Activated CD4-positive, CD25-positive, alpha-beta regulatory T cell (primary cell): Measurements from ENCODE around the gene DCC.

Experiments used
- DNase-seq, 4 experiments: peaks; one replicate each; lab custom pipeline; 2025; lab: John Stamatoyannopoulos, UW

DCC gene

GRCh38 chr18:52605345-52605744 is 265.3 kb downstream of the DCC start:
- DNase-seq: no peak

DNA sequence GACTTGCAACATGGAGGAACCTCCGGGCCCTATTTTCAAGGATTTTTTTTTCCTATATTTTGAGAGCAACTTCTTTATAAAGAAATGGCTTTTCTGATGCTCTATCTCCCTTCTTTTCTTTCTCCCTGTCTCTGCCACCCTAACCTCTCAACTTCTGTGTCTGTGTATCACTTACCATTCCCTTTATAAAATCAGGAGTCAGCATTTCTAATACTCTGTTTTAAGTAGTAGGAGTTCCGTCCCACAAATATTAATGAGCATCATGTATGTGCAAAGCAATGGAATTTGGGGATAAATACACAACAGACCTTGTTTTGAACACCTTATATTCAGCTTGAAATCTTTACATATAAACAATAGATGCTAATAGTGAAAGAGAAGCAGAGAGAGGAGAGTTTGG is 268.0 kb downstream of the DCC start:
- no peak for DNase-seq

- DNase-seq: no peak
Observed at GRCh38 chr18:52610451-52611115, 270.6 kb downstream of the DCC start.

GRCh38 chr18:52612406-52612805 is 272.4 kb downstream of the DCC start:
- no peak for DNase-seq

GRCh38 chr18:52615321-52615720 is 275.3 kb downstream of the DCC start:
- DNase-seq: no peak

- no peak for DNase-seq
Observed at GRCh38 chr18:52615943-52616342, 275.9 kb downstream of the DCC start.

GRCh38 chr18:52617931-52618330 is 277.9 kb downstream of the DCC start:
- no peak for DNase-seq

DNA sequence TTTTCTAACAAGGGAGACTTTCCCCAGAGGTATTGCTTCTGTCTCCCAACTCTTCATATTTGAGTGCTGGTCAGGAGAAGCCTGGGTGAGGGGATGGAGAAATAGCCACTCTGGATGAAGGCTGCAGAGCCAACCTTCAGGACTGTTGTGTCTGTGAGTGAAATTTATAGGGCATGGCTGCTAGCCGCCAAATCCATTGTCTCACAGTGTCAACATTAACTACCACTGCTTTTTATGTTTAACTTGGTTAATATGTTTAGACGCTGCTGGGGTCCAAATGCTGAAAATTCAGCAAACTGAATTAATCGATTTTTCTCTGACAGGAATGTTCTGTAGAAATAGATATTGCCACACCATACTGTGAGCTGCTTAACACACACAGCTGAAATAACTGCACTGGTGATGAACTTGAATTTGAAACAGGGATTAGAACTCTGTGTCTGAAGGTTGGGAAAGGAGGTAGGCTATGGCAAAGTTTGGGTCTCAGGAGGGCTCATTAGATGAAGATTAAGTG is 281.0 kb downstream of the DCC start:
- DNase-seq: no peak

- DNase-seq: no peak
Observed at GRCh38 chr18:52624702-52625101, 284.7 kb downstream of the DCC start.

GRCh38 chr18:52636536-52636935 is 296.5 kb downstream of the DCC start:
- no peak for DNase-seq

DNA sequence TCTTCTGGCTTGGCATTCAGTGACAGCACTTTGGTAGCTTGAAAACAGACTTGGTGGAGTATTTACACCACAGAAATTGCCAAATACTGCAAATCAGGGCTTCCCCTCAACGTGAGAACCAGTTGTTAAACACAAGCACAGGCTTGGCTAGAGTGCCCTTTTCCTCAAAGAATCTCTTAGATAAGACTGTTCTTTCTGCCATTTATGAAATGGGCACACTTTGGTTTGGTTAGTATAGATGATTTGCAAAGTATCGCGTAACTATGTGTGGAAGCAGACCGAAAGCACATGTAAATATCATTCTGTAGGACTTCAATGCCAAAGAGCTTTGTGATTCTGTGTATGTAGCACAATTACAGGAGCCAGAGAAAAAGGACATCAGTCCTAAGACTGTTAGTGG is 308.2 kb downstream of the DCC start:
- DNase-seq: no peak

DNA sequence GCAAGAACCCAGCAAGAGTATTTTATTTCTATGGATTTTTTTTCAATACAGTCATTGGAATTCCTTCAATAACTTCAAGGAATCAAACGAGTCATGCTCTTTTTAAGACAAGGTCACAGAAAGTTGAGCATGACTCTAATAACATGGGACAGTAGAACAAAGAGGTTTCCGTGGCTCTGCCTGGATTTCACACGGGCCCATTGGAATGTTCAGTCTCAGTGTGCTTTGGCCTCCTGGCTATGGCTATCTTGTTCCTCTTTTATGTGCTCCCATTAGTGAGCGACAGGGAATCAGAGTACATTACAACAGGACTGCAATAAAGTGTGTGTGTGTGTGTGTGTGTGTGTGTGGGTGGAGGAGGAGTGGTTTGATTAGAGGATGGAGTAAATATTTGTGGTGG is 312.4 kb downstream of the DCC start:
- no peak for DNase-seq

DNA sequence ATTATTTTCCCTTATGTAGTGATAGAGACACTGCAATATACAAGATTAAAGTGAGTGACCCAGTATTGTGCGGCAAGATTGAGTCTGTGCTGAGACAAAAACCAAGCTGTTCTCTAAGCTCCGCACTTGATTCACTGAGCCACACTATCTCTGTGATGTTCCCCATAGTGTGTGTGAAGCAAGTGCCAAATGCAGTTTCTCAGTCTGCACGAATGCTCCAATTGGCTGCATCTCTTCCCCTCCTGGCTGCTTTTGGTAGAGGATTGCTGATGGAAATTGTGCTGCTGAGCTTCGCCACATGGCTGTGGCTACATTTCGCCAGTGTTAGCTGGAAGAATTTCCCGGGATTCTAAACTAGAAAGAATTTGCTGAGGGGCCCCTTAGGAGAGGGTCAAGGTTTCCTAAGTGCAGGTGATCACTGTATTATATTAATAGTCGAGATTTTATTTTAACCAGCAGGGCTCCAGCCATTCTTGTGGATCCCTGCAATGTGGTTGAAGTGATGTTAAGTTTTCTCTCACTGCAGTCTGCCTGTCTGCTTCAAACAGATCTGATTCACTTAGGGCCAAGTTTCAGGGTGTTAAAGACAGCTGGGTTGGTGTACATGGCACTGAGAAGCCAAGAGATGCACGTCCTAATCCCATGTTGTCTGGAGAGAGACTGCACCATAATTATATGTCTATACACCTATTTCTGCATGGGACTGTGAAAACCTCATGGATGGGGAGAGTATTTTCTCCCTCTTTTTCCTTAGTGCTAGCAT is 317.2 kb downstream of the DCC start:
- DNase-seq: no peak

- no peak for DNase-seq
Observed at GRCh38 chr18:52667463-52668065, 327.6 kb downstream of the DCC start.

DNA sequence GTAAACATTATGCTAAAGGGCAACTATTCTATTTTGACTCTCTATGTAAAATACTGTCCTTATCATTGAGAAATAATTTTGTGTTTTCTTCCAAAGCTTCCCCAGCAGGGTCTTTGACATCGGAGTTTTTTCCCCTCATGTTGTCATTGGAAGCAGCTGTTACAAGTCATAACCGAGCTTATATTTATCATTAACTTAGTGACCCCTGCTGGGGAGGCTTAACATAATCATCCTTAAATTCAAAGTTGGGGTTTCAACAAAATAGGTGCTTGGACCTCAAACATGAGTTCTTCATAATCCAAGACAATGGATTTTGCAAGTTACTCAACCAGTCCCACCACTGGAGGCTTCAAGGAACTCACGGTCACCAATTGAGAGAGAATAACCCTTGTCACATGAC is 330.9 kb downstream of the DCC start:
- no peak for DNase-seq

- no peak for DNase-seq
Observed at GRCh38 chr18:52678034-52678433, 338.0 kb downstream of the DCC start.

GRCh38 chr18:52678551-52678950 is 338.6 kb downstream of the DCC start:
- no peak for DNase-seq

DNA sequence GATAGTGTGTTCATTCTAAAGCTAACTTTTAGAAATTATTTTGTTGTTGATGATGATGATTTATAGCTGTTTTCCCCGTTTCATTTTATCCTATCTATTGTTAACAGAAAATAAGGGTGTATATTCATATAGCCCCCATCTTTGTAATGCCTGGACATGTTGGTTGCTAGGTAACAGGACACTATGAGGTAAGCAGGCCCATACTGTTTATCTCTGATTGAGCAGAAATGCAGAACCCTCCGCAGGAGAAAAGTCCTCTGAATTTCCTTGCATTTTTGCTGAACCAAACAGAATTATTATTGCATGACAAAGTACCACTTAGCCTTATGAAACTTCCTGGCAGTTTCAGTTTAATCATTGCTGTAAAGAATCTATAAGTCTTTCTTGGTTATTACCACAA is 339.4 kb downstream of the DCC start:
- no peak for DNase-seq

DNA sequence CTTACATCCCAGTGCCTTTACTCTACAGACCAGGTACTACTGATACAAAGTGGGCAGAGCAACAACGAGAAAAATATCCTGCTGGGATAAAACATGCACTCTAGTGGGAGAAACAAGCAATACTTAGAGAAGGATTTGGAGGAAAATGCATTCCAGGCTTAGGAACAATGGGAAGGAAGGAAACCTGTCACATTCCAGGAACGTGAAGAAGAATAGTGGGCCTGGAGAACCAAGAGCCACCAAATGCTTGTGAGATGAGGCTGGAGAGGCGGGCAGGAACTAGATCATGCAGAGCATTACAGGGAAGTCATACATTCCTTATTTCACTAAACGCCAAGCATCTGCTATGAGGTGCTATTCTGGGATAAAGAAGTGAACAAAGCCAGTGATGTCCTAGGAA is 342.3 kb downstream of the DCC start:
- DNase-seq: no peak

DNA sequence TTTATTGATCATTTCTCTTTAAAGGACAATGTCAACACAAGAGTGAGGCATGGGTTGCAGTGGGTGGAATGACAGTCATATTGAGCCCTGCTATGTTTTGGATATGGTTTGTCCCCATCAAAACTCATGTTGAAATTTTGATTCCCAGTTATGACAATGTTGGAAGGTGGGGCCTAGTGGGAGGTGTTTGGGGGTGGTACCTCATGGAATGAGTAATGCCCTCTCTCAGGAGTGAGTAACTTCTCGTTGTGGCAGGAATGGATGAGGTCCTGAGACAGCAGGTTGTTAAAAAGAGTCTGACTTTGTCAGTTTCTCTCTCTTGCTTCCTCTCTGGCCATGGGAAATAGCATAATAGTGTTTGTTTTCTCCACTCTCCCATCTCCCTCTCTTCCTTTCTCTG is 345.3 kb downstream of the DCC start:
- no peak for DNase-seq

GRCh38 chr18:52691841-52692240 is 351.8 kb downstream of the DCC start:
- DNase-seq: no peak

DNA sequence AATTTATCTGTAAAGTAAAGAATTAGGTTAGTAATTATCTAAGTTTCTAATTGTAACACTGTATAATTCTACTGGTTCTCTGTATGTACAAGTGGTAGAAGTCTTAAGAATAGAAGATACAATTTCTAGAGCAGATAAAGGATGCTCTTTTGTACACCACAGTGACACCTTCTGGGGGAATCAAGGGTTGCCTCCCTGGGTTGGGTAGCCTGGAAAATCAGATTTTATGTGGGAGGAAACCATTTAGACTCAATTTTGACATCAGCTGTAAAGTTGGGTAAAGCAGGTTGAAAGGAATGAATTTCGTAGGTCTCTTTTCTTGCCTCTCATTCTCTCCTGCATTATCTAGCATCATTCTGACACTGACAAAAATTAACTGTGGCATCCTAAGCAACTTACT is 354.8 kb downstream of the DCC start:
- no peak for DNase-seq

GRCh38 chr18:52700116-52700515 is 360.1 kb downstream of the DCC start:
- no peak for DNase-seq
